NCI-H345 treated with DMSO at 0.1 percent for 48 hours (cell line): Measurements from ENCODE around the gene ANXA4.
"Not testable (repeated sequence)": the region's sequence is repeated elsewhere in the genome, so short reads cannot be mapped to it uniquely, and the experiment has no call there.

Experiments
- DNase-seq: peaks from one replicate; lab custom pipeline; 2025; ENCODE audit not compliant: unreplicated experiment; lab: John Stamatoyannopoulos, UW

ANXA4 gene

GRCh38 chr2:69753659-69754363 is 11.9 kb downstream of the ANXA4 start:
- DNase-seq = no peak

DNA sequence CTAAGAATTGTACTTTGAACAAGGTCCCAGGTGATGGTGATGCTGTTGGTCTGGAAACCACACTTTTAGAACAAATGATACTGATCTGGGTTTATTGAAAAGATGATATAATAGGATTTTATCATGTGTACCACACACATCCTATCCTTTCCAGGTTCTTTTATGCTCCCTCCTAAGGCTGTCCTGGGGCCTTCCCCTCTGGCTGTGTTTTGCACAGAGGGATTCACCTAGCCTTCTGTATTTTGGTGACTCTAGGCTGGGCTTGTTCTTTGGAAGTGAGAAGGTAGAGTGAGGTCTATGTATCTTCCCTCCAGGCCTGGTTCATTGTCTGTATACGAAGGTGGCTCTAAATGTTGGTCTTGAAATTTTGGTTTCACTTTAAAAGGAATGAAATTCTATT is 12.7 kb downstream of the ANXA4 start:
- no peak for DNase-seq

DNA sequence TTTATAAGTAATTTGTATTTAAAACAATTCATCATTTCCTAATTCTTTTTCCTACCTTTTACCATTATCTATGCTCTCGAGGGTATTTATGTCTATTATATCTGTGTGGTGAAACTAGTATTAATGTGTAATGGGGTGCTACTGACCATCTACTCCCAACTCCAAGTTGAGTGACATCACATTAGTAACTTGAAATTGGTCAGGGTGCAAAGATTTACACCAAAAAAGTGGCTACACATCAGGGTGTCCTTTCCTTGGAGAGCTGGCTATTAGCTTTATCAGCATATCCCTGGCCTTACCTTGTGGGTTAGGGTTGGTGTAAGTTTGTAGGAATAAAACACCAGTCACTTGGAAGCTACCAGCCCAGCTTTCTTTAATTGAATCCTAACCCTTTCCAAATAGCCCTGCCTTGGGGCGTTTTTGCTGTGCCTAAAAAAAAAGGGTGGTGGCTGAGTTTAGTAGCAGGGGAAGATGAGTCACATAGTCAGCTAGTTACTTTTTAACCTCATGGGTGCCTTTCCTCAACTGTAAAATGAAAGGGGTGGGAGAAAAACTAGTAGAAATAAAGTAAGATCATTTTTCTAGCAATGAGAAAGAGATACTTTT is 14.0 kb downstream of the ANXA4 start:
- DNase-seq = no peak

DNA sequence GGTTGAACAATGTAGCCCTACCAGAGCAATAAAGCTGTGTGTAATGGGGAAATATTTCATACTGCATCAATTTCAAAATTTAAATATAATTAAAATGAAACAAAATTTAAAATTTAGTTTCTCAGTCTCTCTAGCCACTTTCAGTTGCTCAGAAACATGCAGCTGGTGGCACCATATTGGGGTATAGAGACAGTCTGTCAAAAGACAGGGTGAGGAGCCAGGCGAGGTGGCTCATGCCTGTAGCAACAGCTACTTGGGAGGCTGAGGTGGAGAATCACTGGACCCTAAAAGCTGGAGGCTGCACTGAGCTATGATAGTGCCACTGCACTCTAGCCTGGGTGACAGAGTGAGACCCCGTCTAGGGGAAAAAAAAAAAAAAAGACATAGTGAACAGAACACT is 20.1 kb downstream of the ANXA4 start:
- DNase-seq = no peak

GRCh38 chr2:69762513-69763494 is 20.9 kb downstream of the ANXA4 start:
- no peak for DNase-seq

- DNase-seq = not testable (repeated sequence)
These were observed 21.9 kb downstream of the ANXA4 start for GRCh38 chr2:69763831-69764230.

- DNase-seq = no peak
These were observed 22.6 kb downstream of the ANXA4 start for GRCh38 chr2:69764286-69765095.

DNA sequence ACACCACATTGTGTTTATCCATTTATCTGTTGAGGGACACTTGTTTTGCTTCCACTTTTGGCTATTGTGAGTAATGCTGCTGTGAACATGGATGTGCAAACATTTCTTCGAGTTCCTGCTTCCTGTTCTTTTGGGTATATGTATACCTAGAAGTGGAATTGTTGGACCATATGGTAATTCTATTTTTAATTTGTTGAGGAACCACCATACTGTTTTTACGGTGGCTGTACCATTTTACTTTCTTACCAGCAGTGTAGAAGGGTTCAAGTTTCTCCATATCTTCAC is 23.1 kb downstream of the ANXA4 start:
- no peak for DNase-seq

- no peak for DNase-seq
These were observed 24.1 kb downstream of the ANXA4 start for GRCh38 chr2:69766014-69766413.

DNA sequence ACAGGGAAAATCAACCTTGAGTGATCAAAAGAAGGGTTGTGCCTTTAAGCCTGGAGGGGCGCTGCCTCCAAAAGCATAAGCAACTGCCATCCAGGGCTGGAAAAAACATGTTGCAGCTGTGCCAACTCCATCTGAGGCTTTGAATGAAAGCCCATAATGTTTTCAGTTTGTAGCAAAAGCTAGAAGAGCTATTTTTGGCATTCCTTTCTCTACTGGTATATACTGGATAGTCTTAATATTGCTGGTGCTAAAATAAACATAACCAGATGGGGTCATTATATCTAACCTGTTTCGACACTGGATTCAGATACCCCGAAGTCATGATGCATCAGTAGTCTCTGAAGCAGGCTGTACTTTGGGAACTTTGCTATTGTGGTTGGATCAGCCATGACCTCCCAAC is 25.1 kb downstream of the ANXA4 start:
- no peak for DNase-seq

- no peak for DNase-seq
These were observed 26.3 kb downstream of the ANXA4 start for GRCh38 chr2:69768235-69768634.

DNA sequence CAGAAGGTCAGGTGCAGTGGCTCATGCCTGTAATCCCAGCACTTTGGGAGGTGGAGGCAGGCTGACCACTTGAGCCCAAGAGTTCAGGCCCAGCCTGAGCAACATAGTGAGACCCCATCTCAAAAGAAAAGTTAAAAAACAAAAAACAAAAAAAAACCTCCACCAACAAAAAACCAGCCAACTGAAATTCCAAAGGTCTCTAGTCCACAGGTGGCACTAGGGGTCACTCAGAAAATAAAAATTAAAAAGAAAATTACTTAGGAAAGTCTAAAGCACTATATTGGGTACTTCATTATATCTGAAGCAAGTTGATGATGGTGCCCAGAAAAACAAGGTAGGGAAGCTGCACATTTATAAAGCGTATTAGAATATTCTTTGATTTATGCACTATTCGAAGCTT is 26.9 kb downstream of the ANXA4 start:
- no peak for DNase-seq

GRCh38 chr2:69769272-69769671 is 27.3 kb downstream of the ANXA4 start:
- no peak for DNase-seq

DNA sequence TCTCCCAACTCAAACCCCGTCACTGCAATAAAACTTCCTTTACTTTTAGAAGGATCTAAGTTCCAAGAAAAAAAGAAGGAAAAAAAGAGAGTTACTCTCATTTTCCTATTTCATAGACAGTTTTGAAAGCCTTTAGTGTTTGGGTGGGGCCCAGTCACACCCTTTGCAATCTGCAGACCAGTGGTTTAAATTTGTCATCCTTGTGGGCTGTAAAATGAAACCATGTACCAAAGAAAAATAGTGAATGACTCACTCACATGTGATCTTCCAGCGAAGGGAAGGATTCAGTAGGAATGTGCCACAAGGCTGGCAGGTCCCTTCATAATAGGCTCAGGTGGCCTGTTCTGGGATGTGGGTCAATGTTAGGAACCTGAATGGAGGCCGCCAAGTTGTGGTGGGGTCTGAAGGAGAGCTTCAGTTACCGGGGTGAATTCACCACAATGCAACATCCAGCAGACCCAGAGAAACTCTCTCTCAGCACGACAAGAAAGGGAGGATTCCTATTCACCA is 28.3 kb downstream of the ANXA4 start:
- no peak for DNase-seq

GRCh38 chr2:69770747-69771146 is 28.8 kb downstream of the ANXA4 start:
- no peak for DNase-seq

- DNase-seq = no peak
These were observed 29.5 kb downstream of the ANXA4 start for GRCh38 chr2:69771461-69771860.

DNA sequence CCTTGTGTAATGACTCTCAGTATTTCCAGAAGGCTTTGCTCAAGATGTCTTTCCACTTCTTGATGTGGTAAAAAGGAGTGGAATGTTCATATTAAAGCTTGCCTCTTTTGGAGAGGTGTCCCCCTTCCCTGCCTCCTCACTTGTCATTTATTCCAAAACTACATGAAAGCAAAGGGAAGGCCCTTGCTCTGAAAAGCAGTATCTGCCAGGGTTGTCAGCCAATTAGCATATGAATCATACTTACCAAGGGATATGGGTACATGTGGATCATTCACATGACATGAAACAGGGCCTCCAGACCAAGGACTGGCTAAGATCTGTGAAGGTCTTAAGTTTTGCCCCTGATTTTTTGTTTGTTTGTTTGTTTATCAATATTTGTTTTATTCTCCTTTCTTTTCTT is 31.3 kb downstream of the ANXA4 start:
- DNase-seq = no peak

GRCh38 chr2:69774258-69774983 is 32.5 kb downstream of the ANXA4 start:
- DNase-seq = not testable (repeated sequence)

DNA sequence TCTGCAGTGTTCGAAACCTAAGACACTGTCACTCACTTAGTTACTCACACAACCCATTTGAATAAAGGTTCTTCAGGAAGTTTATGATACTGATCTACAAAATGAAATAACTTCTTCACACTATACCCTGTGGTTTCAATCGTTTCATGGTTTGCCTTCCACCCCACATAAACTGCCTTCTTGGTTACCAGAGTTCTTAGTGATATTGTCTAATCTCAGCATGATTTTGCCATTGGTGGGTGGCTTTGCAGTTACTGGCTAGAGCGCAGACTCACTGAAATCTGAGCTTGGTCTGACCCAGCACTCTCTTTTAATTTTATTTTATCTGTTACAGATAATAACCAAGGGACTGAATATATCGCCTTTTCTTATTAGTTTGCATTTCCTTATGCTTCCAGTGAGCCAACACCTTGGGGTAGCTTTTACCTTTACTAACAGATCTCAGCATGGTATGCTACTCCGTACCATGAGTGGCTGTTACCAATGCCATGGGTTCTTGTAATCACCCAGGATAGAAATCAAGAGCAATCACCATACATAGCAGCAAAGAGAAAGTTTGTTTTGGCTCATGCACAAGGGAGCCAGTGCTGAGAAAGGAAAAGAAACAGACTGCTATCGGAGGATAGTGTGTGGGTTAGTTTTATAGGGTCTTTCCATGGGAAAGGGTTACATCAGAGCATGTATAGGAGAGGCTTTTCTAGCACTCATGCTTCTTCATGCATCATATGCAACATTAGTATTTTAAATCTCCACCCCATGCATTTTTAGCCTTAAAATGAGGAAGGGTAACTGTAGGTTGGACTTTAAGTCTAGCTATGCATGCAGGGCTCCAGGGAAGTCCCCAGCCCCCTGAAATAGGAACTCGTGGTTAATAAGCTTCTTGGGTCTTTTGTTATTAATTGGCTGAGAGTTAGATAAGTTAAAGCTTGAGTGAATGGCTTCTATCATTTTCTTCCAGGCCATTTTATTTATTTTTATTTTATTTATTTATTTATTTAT is 33.3 kb downstream of the ANXA4 start:
- no peak for DNase-seq
